Measurements from ENCODE around the gene XRCC1. TPM values are rescaled to one million over a fixed set of nuclear protein-coding genes. Genes with fewer than 3 reads are reported as not detected.

XRCC1 gene
- total and polyA plus RNA-seq, 2 of the 4 experiments (the other 2 are of a cell fraction) = 12.5 to 21.3 TPM

GRCh38 chr19:43562226-43562697 lies 13.1 kb downstream of the XRCC1 start:
- POLR2A ChIA-PET (ENCODE audit: unreplicated experiment) = interaction anchor here (0.6 kb wide), 1 partner anchor 29 kb away, joined by 3 read pairs; no protein-coding TSS in a partner anchor
- dilution Hi-C loops (cut with HindIII; ENCODE audit: low sequenced_read_pairs, unreplicated experiment) = no loop called here
- Histone ChIP-seq H2AK5ac (ENCODE audit: low read depth, low read length) (peak overlapping the region; percentile 89), H3K79me1 (ENCODE audit: low read depth in 1 of 2, low read length in 2 of 2) (peaks cover 16 to 51% of the 10 kb centered on the region in 2 experiments; a peak in 3 of 4 replicates), H4K20me1 (ENCODE audit: insufficient read depth, low read length) (peaks cover 6% of the 10 kb centered on the region; the same call in 1 of the 2 replicates), H3K9me1 (ENCODE audit: insufficient read depth, low read length) (peaks cover 29% of the 10 kb centered on the region), H3K4ac (ENCODE audit: low read depth, low read length) (peak overlapping the region; percentile 71), H3K36me3 (ENCODE audit: control insufficient read depth, insufficient read depth, low read length) (peaks cover 9% of the 10 kb centered on the region), H2BK5ac (ENCODE audit: low read depth, low read length, poor library complexity, severe bottlenecking) (peak overlapping the region; percentile 58), H4K5ac (ENCODE audit: low read depth, low read length) (no peak overlapping the region; the same call in 1 of the 2 replicates), H2BK15ac (ENCODE audit: low read depth, low read length) (peak overlapping the region; percentile 89; the same call in 1 of the 3 replicates), H3K27me3 (ENCODE audit: control insufficient read depth, insufficient read depth, low read length) (no peaks in the 10 kb centered on the region), H3K4me3 (ENCODE audit: insufficient read depth, low read depth, low read length) (no peak overlapping the region), H3K14ac (replicated peaks; ENCODE audit: low read depth, low read length) (no peak overlapping the region), H3K56ac (ENCODE audit: extremely low read depth, insufficient read depth, low read length) (no peak overlapping the region), H3K9me3 (ENCODE audit: control insufficient read depth, insufficient read depth, low read length) (no peaks in the 10 kb centered on the region), H3K23ac (ENCODE audit: low read depth, low read length) (no peak overlapping the region), H3K18ac (ENCODE audit: low read depth, low read length) (peak overlapping the region; percentile 7; the same call in 1 of the 2 replicates), H4K8ac (ENCODE audit: low read depth in 2 of 2, low read length in 2 of 2) (peak overlapping the region in 1 of 2 experiments; percentile 35; a peak in 1 of 4 replicates), H2AK9ac (replicated peaks; ENCODE audit: low read depth, low read length, poor library complexity) (peak overlapping the region; percentile 52), H2BK120ac (ENCODE audit: low read depth, low read length) (peak overlapping the region; percentile 68; the same call in 1 of the 2 replicates), H2BK20ac (ENCODE audit: low read depth, low read length) (peak overlapping the region; percentile 31; the same call in 1 of the 2 replicates), H2AFZ (replicated peaks; ENCODE audit: low read length, poor library complexity) (no peak overlapping the region), H4K91ac (ENCODE audit: insufficient read depth, low read depth, low read length) (peak overlapping the region; percentile 49), H3K27ac (ENCODE audit: insufficient read depth, low read length) (no peak overlapping the region), H3K9ac (ENCODE audit: low read depth, low read length) (no peak overlapping the region), H3K4me1 (ENCODE audit: control insufficient read depth, insufficient read depth, low read length) (peaks cover 5% of the 10 kb centered on the region), H3K4me2 (ENCODE audit: low read depth, low read length) (no peak overlapping the region)
- in situ Hi-C loops (cut with MboI; ENCODE audit: low sequenced_read_pairs) = no loop called here
- WGBS, 2 experiments (ENCODE audit: extremely low coverage in 2 of 2, insufficient read length in 1 of 2) = 100% methylated on average over 2 of the region's 6 CpGs; no CpG with 5 or more reads in 1 of the 2 experiments
- DNase-seq (no peak), ATAC-seq (ENCODE audit: low read depth) (no peak)
- intact Hi-C loops (cut with micrococcal nuclease) = no loop called here
- TF ChIP-seq RCOR1 (IDR thresholded peaks at IDR 0.05; ENCODE audit: insufficient replicate concordance, low read length) (peak; percentile 42), MAFK (IDR thresholded peaks at IDR 0.05; ENCODE audit: low read depth, low read length) (no peak), FOS (IDR thresholded peaks at IDR 0.05; ENCODE audit: low read depth, low read length) (peak; percentile 49; the same call in 1 of the 2 replicates), CEBPB (IDR thresholded peaks at IDR 0.05; ENCODE audit: low read depth, low read length) (no peak), CHD1 (IDR thresholded peaks at IDR 0.05; ENCODE audit: low read depth, low read length) (no peak), BHLHE40 (IDR thresholded peaks at IDR 0.05; ENCODE audit: low read depth, low read length) (no peak)
- TF ChIP-seq, protein P1, sequence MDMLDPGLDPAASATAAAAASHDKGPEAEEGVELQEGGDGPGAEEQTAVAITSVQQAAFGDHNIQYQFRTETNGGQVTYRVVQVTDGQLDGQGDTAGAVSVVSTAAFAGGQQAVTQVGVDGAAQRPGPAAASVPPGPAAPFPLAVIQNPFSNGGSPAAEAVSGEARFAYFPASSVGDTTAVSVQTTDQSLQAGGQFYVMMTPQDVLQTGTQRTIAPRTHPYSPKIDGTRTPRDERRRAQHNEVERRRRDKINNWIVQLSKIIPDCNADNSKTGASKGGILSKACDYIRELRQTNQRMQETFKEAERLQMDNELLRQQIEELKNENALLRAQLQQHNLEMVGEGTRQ (IDR thresholded peaks at IDR 0.05; ENCODE audit: low read depth, low read length) = no peak
- CTCF ChIA-PET = no interaction called here
- BruUV-seq (replicated peaks) = no TSS peak
